SK-N-MC (cell line): Measurements from ENCODE around the gene GNG2.

ENCODE experiments used
- DNase-seq: peaks from one replicate; pipeline ENCODE4 v3.0.0-alpha.2; 2011; ENCODE audit warnings: low read depth, low spot score
- H3K27ac ChIP-seq: fragments of 200-600 bp; sonication (generic); 2 replicates; pipeline ENCODE4 v1.5.1; 2016; ENCODE audit warnings: mixed run types
- H3K36me3 ChIP-seq: fragments of 200-600 bp; sonication (generic); 2 replicates; pipeline ENCODE4 v1.6.1; 2017; ENCODE audit warnings: antibody characterized with exemption, low read length, mixed read lengths; ENCODE audit not compliant: insufficient read depth
- H3K4me3 ChIP-seq: fragments of 200-600 bp; sonication (generic); 2 replicates; pipeline ENCODE4 v1.5.1; 2016
- H3K9ac ChIP-seq: fragments of 200-600 bp; sonication (generic); 2 replicates; pipeline ENCODE4 v1.8.0; 2017; ENCODE audit warnings: mixed run types, mixed read lengths; ENCODE audit not compliant: insufficient read length
- H3K9me3 ChIP-seq: fragments of 200-600 bp; sonication (generic); 2 replicates; pipeline ENCODE4 v1.6.1; 2017; ENCODE audit warnings: low read depth, mild to moderate bottlenecking, antibody characterized with exemption, low read length, moderate library complexity, mixed read lengths
- EZH2 ChIP-seq: fragments of 200-600 bp; sonication (generic); IDR thresholded peaks from one replicate; pipeline ENCODE4 v1.6.1; 2017; ENCODE audit warnings: antibody characterized with exemption
- FOXP2 ChIP-seq: optimal IDR thresholded peaks from 2 replicates; pipeline ENCODE3; 2011; ENCODE audit warnings: mild to moderate bottlenecking, moderate library complexity; ENCODE audit not compliant: insufficient read depth; ENCODE audit errors: extremely low read length, control extremely low read depth
- POLR2AphosphoS5 ChIP-seq: IDR thresholded peaks from 2 replicates; pipeline ENCODE4 v1.6.1; 2012; ENCODE audit warnings: mild to moderate bottlenecking, low read depth, low read length, borderline replicate concordance

The GNG2 gene

DNA sequence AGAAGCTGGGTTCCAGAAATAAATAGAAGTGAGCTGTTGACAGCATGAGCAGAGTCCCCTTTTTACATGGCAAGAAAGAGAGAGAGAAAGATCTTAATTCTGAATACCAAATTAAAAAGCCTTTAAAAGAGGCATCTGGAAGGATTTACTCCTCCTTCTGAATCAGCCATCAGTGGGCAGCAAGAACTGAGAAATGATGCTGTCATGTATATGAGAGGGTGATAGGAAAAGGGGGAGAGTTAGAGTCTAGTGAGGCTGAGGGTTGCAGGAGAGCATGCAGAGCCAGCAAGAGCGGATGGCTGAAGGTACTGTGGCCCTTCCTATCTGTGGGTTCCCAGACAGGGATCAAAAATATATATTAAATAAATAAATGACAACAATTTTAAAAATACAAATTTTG, 34.5 kb upstream of the GNG2 start:
- no peak for DNase-seq
- no peak overlapping the region for H3K4me3 ChIP-seq
- no peak overlapping the region for H3K9ac ChIP-seq
- H3K9me3 ChIP-seq = no peaks in the 10 kb centered on the region
- H3K36me3 ChIP-seq = no peaks in the 10 kb centered on the region
- H3K27ac ChIP-seq = no peak overlapping the region
- no peak for TF ChIP-seq POLR2AphosphoS5
- TF ChIP-seq EZH2 = no peak
- TF ChIP-seq FOXP2 = no peak

GRCh38 chr14:51828017-51828797, 32.2 kb upstream of the GNG2 start:
- Histone ChIP-seq H3K4me3 (no peak overlapping the region; the same call in 1 of the 2 replicates), H3K36me3 (no peaks in the 10 kb centered on the region), H3K9me3 (no peaks in the 10 kb centered on the region), H3K27ac (no peak overlapping the region), H3K9ac (no peak overlapping the region)
- DNase-seq = no peak
- no peak for TF ChIP-seq POLR2AphosphoS5
- no peak for TF ChIP-seq FOXP2

- Histone ChIP-seq H3K9me3 (no peaks in the 10 kb centered on the region), H3K4me3 (no peak overlapping the region), H3K27ac (no peak overlapping the region), H3K9ac (no peak overlapping the region), H3K36me3 (no peaks in the 10 kb centered on the region)
- no peak for DNase-seq
- TF ChIP-seq EZH2 (no peak), POLR2AphosphoS5 (no peak), FOXP2 (no peak)
Measured at GRCh38 chr14:51834240-51834639, 26.2 kb upstream of the GNG2 start.

DNA sequence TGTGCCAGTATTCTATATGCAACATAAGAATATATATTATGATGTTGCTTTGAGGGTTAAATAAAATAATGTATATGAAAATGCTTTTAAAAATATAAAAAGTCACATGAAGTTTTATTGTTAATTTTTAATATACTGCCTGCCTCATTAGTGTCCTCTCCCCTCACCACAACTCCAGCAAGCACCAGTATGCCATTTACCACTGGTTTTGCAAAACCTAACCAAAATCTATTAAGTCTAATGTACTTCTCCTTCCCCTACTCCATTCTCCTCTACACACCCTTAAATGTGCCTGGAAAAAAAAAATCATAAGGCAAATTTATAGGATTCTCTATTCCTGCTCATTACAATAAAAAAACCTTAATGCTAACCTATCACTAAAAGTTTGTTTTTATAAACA, 24.0 kb upstream of the GNG2 start:
- no peak for TF ChIP-seq EZH2
- no peak for TF ChIP-seq POLR2AphosphoS5
- TF ChIP-seq FOXP2 = no peak
- Histone ChIP-seq H3K27ac (no peak overlapping the region), H3K36me3 (no peaks in the 10 kb centered on the region), H3K9ac (no peak overlapping the region), H3K9me3 (no peaks in the 10 kb centered on the region), H3K4me3 (no peak overlapping the region)
- DNase-seq = no peak

GRCh38 chr14:51844081-51844881, 16.1 kb upstream of the GNG2 start:
- Histone ChIP-seq H3K9ac (no peak overlapping the region), H3K4me3 (no peak overlapping the region), H3K36me3 (no peaks in the 10 kb centered on the region), H3K27ac (no peak overlapping the region), H3K9me3 (no peaks in the 10 kb centered on the region)
- TF ChIP-seq POLR2AphosphoS5 (no peak), FOXP2 (no peak), EZH2 (no peak)
- DNase-seq = no peak

GRCh38 chr14:51845811-51846210, 14.6 kb upstream of the GNG2 start:
- Histone ChIP-seq H3K9me3 (no peaks in the 10 kb centered on the region), H3K36me3 (no peaks in the 10 kb centered on the region), H3K27ac (no peak overlapping the region), H3K9ac (no peak overlapping the region), H3K4me3 (no peak overlapping the region)
- TF ChIP-seq POLR2AphosphoS5 = no peak
- no peak for TF ChIP-seq EZH2
- no peak for TF ChIP-seq FOXP2
- DNase-seq = no peak

DNA sequence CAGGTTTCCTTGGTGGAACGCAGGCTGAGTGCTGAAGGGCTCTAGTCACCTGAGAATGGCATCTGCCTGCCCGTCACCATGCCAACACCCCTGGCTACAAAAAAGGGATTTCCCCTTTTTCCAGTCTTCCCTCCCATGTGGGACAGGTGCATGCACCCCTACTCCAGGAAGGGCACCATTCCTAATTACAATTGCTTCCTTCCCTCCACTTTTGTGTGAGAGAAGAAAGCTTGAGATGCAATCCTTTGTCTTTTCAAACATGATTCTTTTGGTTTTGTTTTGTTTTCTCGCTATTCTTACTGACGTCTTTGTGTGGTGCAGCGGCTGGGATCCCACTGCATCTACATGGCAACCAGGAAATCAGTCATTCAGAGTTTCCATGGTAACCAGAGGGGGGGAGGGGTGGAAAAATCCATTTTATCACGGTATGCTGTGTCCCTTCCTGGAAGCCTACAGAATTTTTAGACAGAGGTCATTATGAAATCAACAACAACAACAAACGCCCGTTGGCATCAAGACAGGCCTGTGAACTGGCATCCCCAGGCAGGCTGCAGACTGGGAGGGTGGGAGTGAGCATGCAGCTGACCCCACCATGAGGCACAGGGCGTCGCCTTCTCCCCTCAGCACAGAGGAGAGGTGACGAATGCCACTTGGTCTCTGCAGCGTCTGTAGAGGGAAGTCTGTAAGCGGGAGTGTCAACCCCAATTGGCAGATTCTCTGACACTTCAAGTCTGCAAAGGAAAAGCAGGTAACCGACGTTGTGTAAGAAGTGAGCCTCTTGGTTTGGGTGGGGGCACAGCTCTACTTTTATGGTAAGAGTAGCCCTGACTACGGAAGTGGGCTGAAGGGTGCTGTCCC, 13.6 kb upstream of the GNG2 start:
- TF ChIP-seq FOXP2 (no peak), EZH2 (no peak), POLR2AphosphoS5 (no peak)
- Histone ChIP-seq H3K9ac (no peak overlapping the region), H3K4me3 (no peak overlapping the region), H3K27ac (no peak overlapping the region), H3K9me3 (no peaks in the 10 kb centered on the region), H3K36me3 (no peaks in the 10 kb centered on the region)
- DNase-seq = no peak

DNA sequence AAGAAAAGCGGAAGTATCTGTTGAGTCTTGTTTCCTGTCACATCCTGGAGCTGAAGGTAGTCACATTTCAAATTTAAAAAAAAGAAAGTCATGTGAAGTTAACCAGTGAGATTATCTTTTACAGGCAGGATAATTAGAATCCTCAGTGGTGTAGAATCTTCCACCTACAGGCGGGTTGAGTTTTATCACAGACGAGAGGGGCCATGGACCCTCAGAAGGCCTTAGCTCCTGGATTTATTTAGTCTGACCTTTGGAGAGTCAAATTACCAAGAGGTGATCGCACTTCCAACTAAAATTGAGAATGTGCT, 13.0 kb upstream of the GNG2 start:
- no peak for DNase-seq
- no peaks in the 10 kb centered on the region for H3K9me3 ChIP-seq
- no peak for TF ChIP-seq EZH2
- no peak for TF ChIP-seq FOXP2
- no peak for TF ChIP-seq POLR2AphosphoS5
- no peak overlapping the region for H3K4me3 ChIP-seq
- no peak overlapping the region for H3K9ac ChIP-seq
- H3K36me3 ChIP-seq = no peaks in the 10 kb centered on the region
- no peak overlapping the region for H3K27ac ChIP-seq
